K562 (cell line): ENCODE data around the gene ATP6V0E2. TPM values are rescaled to one million over a fixed set of nuclear protein-coding genes. Genes with fewer than 3 reads are reported as not detected.
A peak's percentile ranks its signal among the peaks of the same experiment; 100 is the strongest.

Source experiments
- E2F3 ChIP-seq: fragments of 250-450 bp; sonication (Bioruptor Pico); IDR thresholded peaks from 2 replicates; pipeline ENCODE4 v1.4.0; 2020; ENCODE audit warnings: mild to moderate bottlenecking
- E2F6 ChIP-seq, 2 experiments: IDR thresholded peaks; 2 replicates each; pipeline ENCODE4 v1.6.1; 2011; ENCODE audit warnings: borderline replicate concordance in 1 of 2, control low read depth in 1 of 2, low read depth in 1 of 2, low read length in 1 of 2, mild to moderate bottlenecking in 1 of 2, mixed read lengths in 1 of 2, moderate library complexity in 1 of 2; ENCODE audit not compliant: insufficient read depth in 1 of 2, insufficient read length in 1 of 2, poor library complexity in 1 of 2, severe bottlenecking in 1 of 2; ENCODE audit errors: extremely low read depth in 1 of 2
- FOXP4 ChIP-seq: sonication (generic); formaldehyde crosslinking; IDR thresholded peaks from 2 replicates; pipeline ENCODE4 v1.8.0; 2022; ENCODE audit warnings: mild to moderate bottlenecking, missing genetic modification reagents, borderline replicate concordance
- GATAD2A ChIP-seq: fragments of 450-650 bp; IDR thresholded peaks from 2 replicates; pipeline ENCODE4 v1.6.1; 2017
- MBD2 ChIP-seq: sonication (generic); IDR thresholded peaks from 2 replicates; pipeline ENCODE4 v1.6.1; 2016; ENCODE audit warnings: low read depth, borderline replicate concordance
- MTA3 ChIP-seq: fragments of 450-650 bp; formaldehyde crosslinking; IDR thresholded peaks from 2 replicates; pipeline ENCODE4 v1.6.1; 2017; ENCODE audit warnings: mild to moderate bottlenecking, borderline replicate concordance
- MYC ChIP-seq, 2 experiments: fragments of 250-450 bp in 1 of 2; sonication (Bioruptor Pico) in 1 of 2; IDR thresholded peaks; 2 replicates each; pipeline versions ENCODE4 v1.5.1 to v1.6.1; 2012 to 2021; ENCODE audit warnings: low read depth in 2 of 2, borderline replicate concordance in 1 of 2, improper control_type of control experiment in 1 of 2, low read length in 1 of 2, mild to moderate bottlenecking in 1 of 2, moderate library complexity in 1 of 2
- NBN ChIP-seq: fragments of 450-650 bp; IDR thresholded peaks from 2 replicates; pipeline ENCODE4 v1.6.1; 2016; ENCODE audit warnings: low read depth, mild to moderate bottlenecking
- RFX5 ChIP-seq: IDR thresholded peaks from 2 replicates; pipeline ENCODE4 v1.6.1; 2011; ENCODE audit warnings: low read depth, mild to moderate bottlenecking, improper control_type of control experiment, low read length
- SMAD4 ChIP-seq: fragments of 250-450 bp; sonication (Bioruptor Pico); conservative IDR thresholded peaks from 2 replicates; pipeline ENCODE4 v1.8.0; 2021; ENCODE audit warnings: inconsistent platforms, mild to moderate bottlenecking, moderate library complexity
- TARDBP ChIP-seq: fragments of 450-650 bp; IDR thresholded peaks from 2 replicates; pipeline ENCODE4 v1.6.1; 2016
- TEAD1 ChIP-seq, 2 experiments: fragments of 450-650 bp in 1 of 2; sonication (generic) in 1 of 2; formaldehyde crosslinking; IDR thresholded peaks; 2 replicates each; pipeline versions ENCODE4 v1.4.0 to v1.8.0; 2020 to 2022; ENCODE audit warnings: mild to moderate bottlenecking in 2 of 2, missing genetic modification reagents in 1 of 2
- TGIF2 ChIP-seq: sonication (generic); formaldehyde crosslinking; IDR thresholded peaks from 2 replicates; pipeline ENCODE4 v1.8.1; 2022; ENCODE audit warnings: mild to moderate bottlenecking, missing genetic modification reagents, moderate library complexity
- THRAP3 ChIP-seq: fragments of 450-650 bp; IDR thresholded peaks from 2 replicates; pipeline ENCODE4 v1.6.1; 2016; ENCODE audit warnings: mild to moderate bottlenecking, inconsistent platforms, borderline replicate concordance
- XRCC5 ChIP-seq: fragments of 200-400 bp; formaldehyde crosslinking; IDR thresholded peaks from 2 replicates; pipeline ENCODE4 v1.6.1; 2017; ENCODE audit warnings: low read depth, mild to moderate bottlenecking, low read length
- ZBTB1 ChIP-seq: sonication (generic); formaldehyde crosslinking; IDR thresholded peaks from 2 replicates; pipeline ENCODE4 v1.8.1; 2023; ENCODE audit warnings: missing genetic modification reagents, low read depth, mild to moderate bottlenecking, borderline replicate concordance
- ZKSCAN1 ChIP-seq: fragments of 150-350 bp; IDR thresholded peaks from 2 replicates; pipeline ENCODE4 v1.6.1; 2016; ENCODE audit warnings: low read depth, low read length
- ZNF507 ChIP-seq: conservative IDR thresholded peaks from 2 replicates; pipeline ENCODE4 v1.6.1; 2017; ENCODE audit warnings: missing genetic modification characterization, missing compliant biosample characterization
- polyA plus RNA-seq, 8 experiments: library from polyadenylated mRNA; depleted of rRNA in 4 of 8; stranded (reverse) in 5 of 8; unstranded in 3 of 8; fragments of >200 nt; fragmentation: Nextera tagmentation in 2 of 8; fragmentation: Illumina TruSeq in 1 of 8; extraction: Ambion mirVana in 2 of 8; extraction: Trizol in 1 of 8; gene quantifications; 2 replicates each; pipeline versions ENCODE4 v1.2.1 to v1.2.3, GENCODE V29; 2011 to 2014; ENCODE audit warnings: inconsistent platforms in 1 of 8, missing spikeins in 1 of 8
- total RNA-seq, 7 experiments: library from RNA; depleted of rRNA in 6 of 7; stranded (reverse); fragments of >200 nt in 6 of 7; fragmentation: Illumina TruSeq in 2 of 7; extraction: Trizol in 2 of 7; gene quantifications; 2 replicates each; pipeline versions ENCODE4 v1.2.1 to v1.2.3, GENCODE V29; 2011 to 2021; ENCODE audit warnings: low replicate concordance in 1 of 7
- TF ChIP-seq, protein P1 (sequence below): fragments of 450-650 bp; IDR thresholded peaks from 2 replicates; pipeline ENCODE4 v1.7.1; 2018; ENCODE audit warnings: mild to moderate bottlenecking, low read depth; ENCODE audit not compliant: partially characterized antibody

Gene ATP6V0E2
- total and polyA plus RNA-seq, 9 of the 15 experiments (the other 6 are each of a cell fraction or from before 2014, with no cell fraction given): 0.55 to 18.5 (median 10.9) TPM

DNA sequence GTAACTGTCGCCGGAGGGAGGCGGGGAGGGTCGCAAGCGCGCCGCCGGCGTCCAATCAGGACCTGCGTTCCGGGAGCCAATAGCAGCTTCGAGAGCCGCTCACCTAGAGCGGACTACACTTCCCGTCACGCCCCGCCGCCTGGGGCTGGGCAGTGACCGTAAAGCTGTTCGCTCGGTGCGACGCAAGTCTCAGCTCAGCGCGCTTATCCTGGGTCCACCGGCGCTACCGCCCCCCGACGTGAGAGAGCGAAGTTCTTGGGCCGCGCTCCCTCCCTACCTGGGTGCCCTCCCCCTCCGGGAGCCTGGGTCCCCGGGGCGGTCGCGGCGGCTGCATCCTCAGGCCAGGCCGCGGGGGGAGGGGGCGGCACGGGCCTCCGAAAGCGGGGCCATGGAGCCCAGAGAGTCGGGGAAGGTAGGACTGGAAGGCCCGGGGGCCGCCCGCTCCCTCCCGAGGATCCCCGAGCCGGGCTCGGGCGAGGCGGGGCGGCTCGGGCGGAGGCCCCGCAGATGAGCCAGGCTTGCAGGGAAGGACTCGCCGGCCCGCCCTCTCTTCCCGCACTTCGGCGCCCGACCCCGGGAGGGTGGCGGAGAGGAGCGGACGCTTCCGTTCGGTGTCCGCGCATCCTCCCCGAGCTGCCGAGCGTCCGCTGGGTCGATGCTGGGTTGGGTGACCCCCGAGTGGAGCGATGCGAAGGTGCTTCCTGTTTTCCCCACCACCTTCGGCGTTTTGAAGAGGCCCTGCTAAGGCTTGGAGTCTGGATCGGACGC lies 35.4 kb upstream of the ATP6V0E2 start, which contains the start of gene ZNF862 (continued):
- TF ChIP-seq E2F6 (IDR thresholded peaks at IDR 0.05; ENCODE audit: borderline replicate concordance in 1 of 2, extremely low read depth in 1 of 2, insufficient read depth in 1 of 2, insufficient read length in 1 of 2, low read depth in 1 of 2, low read length in 1 of 2, poor library complexity in 1 of 2, severe bottlenecking in 1 of 2) (peak in 1 of 2 experiments; percentile 70), MTA3 (peak; percentile 91), TEAD1 (CRISPR knock-in tag; IDR thresholded peaks at IDR 0.05) (peak in 1 of 2 experiments; percentile 86; a peak in 1 of 4 replicates), THRAP3 (no peak), SMAD4 (CRISPR knock-in tag) (peak; percentile 80), MBD2 (peak; percentile 96), NBN (no peak), TGIF2 (CRISPR knock-in tag) (peak; percentile 86; the same call in 1 of the 2 replicates), TARDBP (no peak), MYC (IDR thresholded peaks at IDR 0.05; ENCODE audit: low read depth, low read length) (peak; percentile 60), MYC (CRISPR knock-in tag; IDR thresholded peaks at IDR 0.05; ENCODE audit: borderline replicate concordance, low read depth) (no peak), XRCC5 (peak; percentile 56; the same call in 1 of the 2 replicates), FOXP4 (peak; percentile 90; the same call in 1 of the 2 replicates), E2F3 (peak; percentile 33; the same call in 1 of the 2 replicates), ZNF507 (no peak), ZBTB1 (peak; percentile 70; the same call in 1 of the 2 replicates), GATAD2A (peak; percentile 13; the same call in 1 of the 2 replicates), RFX5 (peak; percentile 63; the same call in 1 of the 2 replicates), ZKSCAN1 (0 out of 2 replicates have a peak, but pooled peaks have one; percentile 14)
- TF ChIP-seq, protein P1, sequence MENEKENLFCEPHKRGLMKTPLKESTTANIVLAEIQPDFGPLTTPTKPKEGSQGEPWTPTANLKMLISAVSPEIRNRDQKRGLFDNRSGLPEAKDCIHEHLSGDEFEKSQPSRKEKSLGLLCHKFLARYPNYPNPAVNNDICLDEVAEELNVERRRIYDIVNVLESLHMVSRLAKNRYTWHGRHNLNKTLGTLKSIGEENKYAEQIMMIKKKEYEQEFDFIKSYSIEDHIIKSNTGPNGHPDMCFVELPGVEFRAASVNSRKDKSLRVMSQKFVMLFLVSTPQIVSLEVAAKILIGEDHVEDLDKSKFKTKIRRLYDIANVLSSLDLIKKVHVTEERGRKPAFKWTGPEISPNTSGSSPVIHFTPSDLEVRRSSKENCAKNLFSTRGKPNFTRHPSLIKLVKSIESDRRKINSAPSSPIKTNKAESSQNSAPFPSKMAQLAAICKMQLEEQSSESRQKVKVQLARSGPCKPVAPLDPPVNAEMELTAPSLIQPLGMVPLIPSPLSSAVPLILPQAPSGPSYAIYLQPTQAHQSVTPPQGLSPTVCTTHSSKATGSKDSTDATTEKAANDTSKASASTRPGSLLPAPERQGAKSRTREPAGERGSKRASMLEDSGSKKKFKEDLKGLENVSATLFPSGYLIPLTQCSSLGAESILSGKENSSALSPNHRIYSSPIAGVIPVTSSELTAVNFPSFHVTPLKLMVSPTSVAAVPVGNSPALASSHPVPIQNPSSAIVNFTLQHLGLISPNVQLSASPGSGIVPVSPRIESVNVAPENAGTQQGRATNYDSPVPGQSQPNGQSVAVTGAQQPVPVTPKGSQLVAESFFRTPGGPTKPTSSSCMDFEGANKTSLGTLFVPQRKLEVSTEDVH: peak; percentile 52
